Activated T-helper 2 cell treated with anti-CD3 and anti-CD28 coated beads, Interferon-gamma antibody, Interleukin-2, Interleukin-4, amounts not matched to agents 10 μg/mL and 5 μg/mL and 100 μg/mL, durations not matched to agents 14 hours and 24 hours and 36 hours (primary cell): ENCODE data around the gene SH3RF3. TPM values are rescaled to one million over a fixed set of nuclear protein-coding genes. Genes with fewer than 3 reads are reported as not detected.

Source experiments
- DNase-seq: peaks from one replicate; pipeline ENCODE4 v3.0.0; 2021; ENCODE audit warnings: low spot score
- H3K27ac Mint-ChIP-seq: one replicate; pipeline ENCODE4 v1.8.0; 2021; ENCODE audit warnings: mixed read lengths
- H3K27me3 Mint-ChIP-seq: one replicate; pipeline ENCODE4 v1.8.0; 2021; ENCODE audit warnings: low read depth, mixed read lengths
- H3K36me3 Mint-ChIP-seq: one replicate; pipeline ENCODE4 v1.8.0; 2021; ENCODE audit warnings: low read depth, mixed read lengths
- H3K4me1 Mint-ChIP-seq: one replicate; pipeline ENCODE4 v1.8.0; 2021; ENCODE audit warnings: low read depth, mixed read lengths
- H3K4me3 Mint-ChIP-seq: one replicate; pipeline ENCODE4 v1.8.0; 2021; ENCODE audit warnings: low read depth, mild to moderate bottlenecking, moderate library complexity, mixed read lengths
- H3K9me3 Mint-ChIP-seq: one replicate; pipeline ENCODE4 v1.8.0; 2021; ENCODE audit warnings: mixed read lengths
- intact Hi-C: fragments of 100-400 bp; cut with micrococcal nuclease; formaldehyde crosslinking; loops from one replicate; pipeline ENCODE4 v1.15.1; 2023
- total RNA-seq: library from RNA; stranded (reverse); gene quantifications from 2 replicates; pipeline ENCODE4 v1.2.3, GENCODE V29; 2022

The SH3RF3 gene
- total RNA-seq, 1 donor from 2014 or later, result 0.78 TPM

- Mint-ChIP-seq H3K27ac (no peak overlapping the region), H3K27me3 (no peaks in the 10 kb centered on the region), H3K9me3 (peaks cover 40% of the 10 kb centered on the region), H3K4me1 (no peaks in the 10 kb centered on the region), H3K36me3 (no peaks in the 10 kb centered on the region), H3K4me3 (no peak overlapping the region)
- intact Hi-C loops, result no loop called here
- DNase-seq, result no peak
These were observed 315.9 kb downstream of the SH3RF3 start for GRCh38 chr2:109444916-109445315.

GRCh38 chr2:109446278-109447131, 317.5 kb downstream of the SH3RF3 start:
- no peaks in the 10 kb centered on the region for H3K4me1 Mint-ChIP-seq
- H3K36me3 Mint-ChIP-seq, result no peaks in the 10 kb centered on the region
- no peak overlapping the region for H3K27ac Mint-ChIP-seq
- no peak for DNase-seq
- no peaks in the 10 kb centered on the region for H3K27me3 Mint-ChIP-seq
- intact Hi-C loops, result no loop called here
- no peak overlapping the region for H3K4me3 Mint-ChIP-seq
- peaks cover 28% of the 10 kb centered on the region for H3K9me3 Mint-ChIP-seq

GRCh38 chr2:109447251-109447661, 318.3 kb downstream of the SH3RF3 start:
- H3K9me3 Mint-ChIP-seq, result peaks cover 25% of the 10 kb centered on the region
- H3K27ac Mint-ChIP-seq, result no peak overlapping the region
- H3K4me1 Mint-ChIP-seq, result no peaks in the 10 kb centered on the region
- no peaks in the 10 kb centered on the region for H3K36me3 Mint-ChIP-seq
- no peak overlapping the region for H3K4me3 Mint-ChIP-seq
- no peak for DNase-seq
- H3K27me3 Mint-ChIP-seq, result no peaks in the 10 kb centered on the region
- intact Hi-C loops, result no loop called here

- H3K9me3 Mint-ChIP-seq, result peaks cover 19% of the 10 kb centered on the region
- intact Hi-C loops, result no loop called here
- no peak for DNase-seq
- H3K4me3 Mint-ChIP-seq, result no peak overlapping the region
- no peak overlapping the region for H3K27ac Mint-ChIP-seq
- H3K36me3 Mint-ChIP-seq, result no peaks in the 10 kb centered on the region
- no peaks in the 10 kb centered on the region for H3K4me1 Mint-ChIP-seq
- no peaks in the 10 kb centered on the region for H3K27me3 Mint-ChIP-seq
These were observed 318.8 kb downstream of the SH3RF3 start for GRCh38 chr2:109447776-109448175.

- Mint-ChIP-seq H3K4me1 (no peaks in the 10 kb centered on the region), H3K4me3 (no peak overlapping the region), H3K27ac (no peak overlapping the region), H3K27me3 (no peaks in the 10 kb centered on the region), H3K9me3 (peaks cover 18% of the 10 kb centered on the region), H3K36me3 (no peaks in the 10 kb centered on the region)
- no peak for DNase-seq
- intact Hi-C loops, result no loop called here
These were observed 319.2 kb downstream of the SH3RF3 start for GRCh38 chr2:109448207-109448606.

- peaks cover 13% of the 10 kb centered on the region for H3K9me3 Mint-ChIP-seq
- H3K4me3 Mint-ChIP-seq, result no peak overlapping the region
- no peaks in the 10 kb centered on the region for H3K4me1 Mint-ChIP-seq
- H3K27ac Mint-ChIP-seq, result no peak overlapping the region
- DNase-seq, result no peak
- H3K36me3 Mint-ChIP-seq, result no peaks in the 10 kb centered on the region
- intact Hi-C loops, result no loop called here
- H3K27me3 Mint-ChIP-seq, result no peaks in the 10 kb centered on the region
These were observed 320.2 kb downstream of the SH3RF3 start for GRCh38 chr2:109448946-109449788.

GRCh38 chr2:109450574-109451273, 321.7 kb downstream of the SH3RF3 start:
- DNase-seq, result no peak
- intact Hi-C loops, result no loop called here
- H3K4me1 Mint-ChIP-seq, result peaks cover 7% of the 10 kb centered on the region
- no peaks in the 10 kb centered on the region for H3K27me3 Mint-ChIP-seq
- no peak overlapping the region for H3K4me3 Mint-ChIP-seq
- no peaks in the 10 kb centered on the region for H3K9me3 Mint-ChIP-seq
- H3K36me3 Mint-ChIP-seq, result no peaks in the 10 kb centered on the region
- no peak overlapping the region for H3K27ac Mint-ChIP-seq

- intact Hi-C loops, result no loop called here
- Mint-ChIP-seq H3K27ac (no peak overlapping the region), H3K27me3 (peaks cover 2% of the 10 kb centered on the region), H3K9me3 (no peaks in the 10 kb centered on the region), H3K36me3 (no peaks in the 10 kb centered on the region), H3K4me3 (no peak overlapping the region), H3K4me1 (peaks cover 7% of the 10 kb centered on the region)
- DNase-seq, result no peak
These were observed 322.7 kb downstream of the SH3RF3 start for GRCh38 chr2:109451671-109452070.

- Mint-ChIP-seq H3K4me1 (peaks cover 7% of the 10 kb centered on the region), H3K27me3 (peaks cover 4% of the 10 kb centered on the region)
These were observed 323.6 kb downstream of the SH3RF3 start for GRCh38 chr2:109452318-109453305.

GRCh38 chr2:109453371-109453995, 324.5 kb downstream of the SH3RF3 start:
- H3K4me1 Mint-ChIP-seq, result peaks cover 7% of the 10 kb centered on the region
- no peak for DNase-seq
- peaks cover 9% of the 10 kb centered on the region for H3K27me3 Mint-ChIP-seq
- H3K36me3 Mint-ChIP-seq, result no peaks in the 10 kb centered on the region
- no peak overlapping the region for H3K4me3 Mint-ChIP-seq
- intact Hi-C loops, result no loop called here
- H3K9me3 Mint-ChIP-seq, result no peaks in the 10 kb centered on the region
- no peak overlapping the region for H3K27ac Mint-ChIP-seq

More at GRCh38 chr2:109452318-109453305, 323.6 kb downstream of the SH3RF3 start:
- H3K36me3 Mint-ChIP-seq, result no peaks in the 10 kb centered on the region
- DNase-seq, result no peak
- intact Hi-C loops, result no loop called here
- H3K27ac Mint-ChIP-seq, result no peak overlapping the region
- no peaks in the 10 kb centered on the region for H3K9me3 Mint-ChIP-seq
- no peak overlapping the region for H3K4me3 Mint-ChIP-seq

GRCh38 chr2:109454304-109454703, 325.3 kb downstream of the SH3RF3 start:
- Mint-ChIP-seq H3K4me1 (peaks cover 7% of the 10 kb centered on the region), H3K4me3 (no peak overlapping the region), H3K9me3 (no peaks in the 10 kb centered on the region), H3K27ac (no peak overlapping the region), H3K27me3 (peaks cover 9% of the 10 kb centered on the region), H3K36me3 (no peaks in the 10 kb centered on the region)
- intact Hi-C loops, result no loop called here
- DNase-seq, result no peak
